Fibroblast of lung (primary cell): ENCODE data around the gene SMYD5.
A peak's percentile ranks its signal among the peaks of the same experiment; 100 is the strongest.

ENCODE experiments used
- CTCF ChIP-seq, 2 donors: IDR thresholded peaks in 1 of 2; conservative IDR thresholded peaks in 1 of 2; 1 replicate in 1 of 2; 2 replicates in 1 of 2; pipeline ENCODE4 v1.5.1; 2011 to 2012; ENCODE audit warnings: low read length in 2 of 2, control low read depth in 1 of 2, inconsistent platforms in 1 of 2, low read depth in 1 of 2, mild to moderate bottlenecking in 1 of 2
- EZH2 ChIP-seq: IDR thresholded peaks from 2 replicates; pipeline ENCODE4 v1.5.1; 2012; ENCODE audit warnings: low read length, control low read depth, mild to moderate bottlenecking; ENCODE audit errors: missing control alignments

GRCh38 chr2:73212448-73213176, 1.4 kb upstream of the SMYD5 start:
- TF ChIP-seq CTCF (conservative IDR thresholded peaks at IDR 0.05 in 1 of 2, IDR thresholded peaks at IDR 0.05 in 1 of 2; ENCODE audit: low read depth in 1 of 2, low read length in 2 of 2) (peak; percentile 85 to 94), EZH2 (no peak)
